Fibroblast of villous mesenchyme (primary cell): ENCODE data around the gene UGT3A2. TPM values are rescaled to one million over a fixed set of nuclear protein-coding genes. Genes with fewer than 3 reads are reported as not detected.
"Not testable (repeated sequence)": the region's sequence is repeated elsewhere in the genome, so short reads cannot be mapped to it uniquely, and the experiment has no call there.

Experiments
- DNase-seq: peaks from one replicate; pipeline ENCODE4 v3.0.0-alpha.2; 2010; ENCODE audit warnings: low read depth
- H3K4me3 ChIP-seq: 2 replicates; pipeline ENCODE4 v1.5.1; 2011; ENCODE audit warnings: low read depth, mild to moderate bottlenecking, low read length
- CTCF ChIP-seq: IDR thresholded peaks from 2 replicates; pipeline ENCODE4 v1.5.1; 2012; ENCODE audit warnings: low read depth, mild to moderate bottlenecking, low read length; ENCODE audit not compliant: insufficient read depth
- total RNA-seq: library from RNA; depleted of rRNA; stranded (reverse); fragments of >200 nt; gene quantifications from 2 replicates; pipeline ENCODE4 v1.2.3, GENCODE V29; 2012

UGT3A2 gene
- total RNA-seq, 1 donor: not detected

- TF ChIP-seq CTCF: no peak
- no peak overlapping the region for H3K4me3 ChIP-seq
- DNase-seq: no peak
Observed at GRCh38 chr5:36029914-36030313, 36.8 kb downstream of the UGT3A2 start.

GRCh38 chr5:36028816-36029465, 37.7 kb downstream of the UGT3A2 start:
- peak; percentile 2 for DNase-seq
- TF ChIP-seq CTCF: no peak
- no peak overlapping the region for H3K4me3 ChIP-seq

- DNase-seq: no peak
- no peak for TF ChIP-seq CTCF
- no peak overlapping the region for H3K4me3 ChIP-seq
Observed at GRCh38 chr5:36027711-36028110, 39.0 kb downstream of the UGT3A2 start.

GRCh38 chr5:36026706-36027465, 39.8 kb downstream of the UGT3A2 start:
- H3K4me3 ChIP-seq: no peak overlapping the region
- TF ChIP-seq CTCF: no peak
- DNase-seq: no peak

- not testable (repeated sequence) for DNase-seq, H3K4me3 ChIP-seq
Observed at GRCh38 chr5:36022246-36022645, 44.4 kb downstream of the UGT3A2 start.

- not testable (repeated sequence) for H3K4me3 ChIP-seq, DNase-seq
Observed at GRCh38 chr5:36019584-36019983, 47.1 kb downstream of the UGT3A2 start.

- DNase-seq: no peak
- no peak overlapping the region for H3K4me3 ChIP-seq
- no peak for TF ChIP-seq CTCF
Observed at GRCh38 chr5:36017622-36018021, 49.1 kb downstream of the UGT3A2 start.

GRCh38 chr5:36017004-36017403, 49.7 kb downstream of the UGT3A2 start:
- no peak for TF ChIP-seq CTCF
- no peak overlapping the region for H3K4me3 ChIP-seq
- DNase-seq: no peak
